ENCODE data around the gene SLC43A3. TPM values are rescaled to one million over a fixed set of nuclear protein-coding genes. Genes with fewer than 3 reads are reported as not detected.

Gene SLC43A3
- total RNA-seq, 4 donors from 2014 or later = 26.6 to 90.4 (median 77.0) TPM

- H3K27ac ChIP-seq (replicated peaks in 1 of 4) = no peak overlapping the region
- no peaks in the 10 kb centered on the region for H3K27me3 ChIP-seq
- H3K36me3 ChIP-seq = no peaks in the 10 kb centered on the region
- H3K4me3 ChIP-seq = no peak overlapping the region
- H3K9me3 ChIP-seq = no peaks in the 10 kb centered on the region
- no peak for DNase-seq (ENCODE audit: extremely low spot score)
- no peaks in the 10 kb centered on the region for H3K4me1 ChIP-seq
- 92% methylated on average over 4 of the region's 4 CpGs for WGBS
- intact Hi-C loops (cut with DNase I) = no loop called here
- TF ChIP-seq POLR2AphosphoS5 (IDR thresholded peaks at IDR 0.05) (no peak), POLR2A (IDR thresholded peaks at IDR 0.05; ENCODE audit: low read depth) (no peak), CTCF (IDR thresholded peaks at IDR 0.05) (no peak)
Observed at GRCh38 chr11:57399972-57400578, 26.8 kb downstream of the SLC43A3 start.

- TF ChIP-seq EP300 (IDR thresholded peaks at IDR 0.05) (no peak), POLR2A (IDR thresholded peaks at IDR 0.05; ENCODE audit: low read depth) (no peak), CTCF (IDR thresholded peaks at IDR 0.05) (no peak)
- Histone ChIP-seq H3K36me3 (no peaks in the 10 kb centered on the region), H3K4me3 (no peak overlapping the region), H3K27ac (replicated peaks in 1 of 4) (no peak overlapping the region), H3K4me1 (no peaks in the 10 kb centered on the region), H3K9me3 (no peaks in the 10 kb centered on the region), H3K27me3 (no peaks in the 10 kb centered on the region)
- WGBS = 81% methylated on average over 5 of the region's 5 CpGs
- intact Hi-C loops (cut with DNase I) = no loop called here
- DNase-seq (ENCODE audit: extremely low spot score) = no peak
Observed at GRCh38 chr11:57399221-57399620, 27.7 kb downstream of the SLC43A3 start.

- WGBS = 83% methylated on average over 4 of the region's 4 CpGs
- no peak for TF ChIP-seq POLR2AphosphoS5 (IDR thresholded peaks at IDR 0.05)
- TF ChIP-seq POLR2A (IDR thresholded peaks at IDR 0.05; ENCODE audit: low read depth) = no peak
- TF ChIP-seq CTCF (IDR thresholded peaks at IDR 0.05) = no peak
- TF ChIP-seq EP300 (IDR thresholded peaks at IDR 0.05) = no peak
- Histone ChIP-seq H3K27ac (replicated peaks in 1 of 4) (no peak overlapping the region), H3K9me3 (no peaks in the 10 kb centered on the region), H3K36me3 (no peaks in the 10 kb centered on the region), H3K4me1 (no peaks in the 10 kb centered on the region), H3K4me3 (no peak overlapping the region), H3K27me3 (no peaks in the 10 kb centered on the region)
- intact Hi-C loops (cut with DNase I) = no loop called here
- DNase-seq (ENCODE audit: extremely low spot score) = no peak
Observed at GRCh38 chr11:57397394-57397990, 29.4 kb downstream of the SLC43A3 start.

DNA sequence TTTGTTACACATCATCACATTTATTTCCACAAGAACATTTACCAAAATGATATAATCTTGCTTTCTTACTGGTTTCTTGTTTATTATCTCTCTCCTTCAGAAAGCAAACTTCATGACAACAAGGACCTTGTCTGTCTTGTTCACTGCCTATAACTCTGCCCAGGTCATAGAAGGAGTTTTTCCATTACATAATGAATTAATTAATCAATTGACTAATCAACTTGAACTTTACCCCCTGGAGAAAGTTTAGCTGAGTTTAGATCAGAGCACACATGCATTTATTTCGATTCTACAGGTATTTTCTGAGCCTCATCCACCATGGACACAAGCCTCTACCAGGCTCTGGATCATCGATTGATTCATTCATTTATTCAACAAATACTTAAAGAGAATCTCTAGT, 30.2 kb downstream of the SLC43A3 start:
- Histone ChIP-seq H3K9me3 (no peaks in the 10 kb centered on the region), H3K4me3 (no peak overlapping the region), H3K27me3 (no peaks in the 10 kb centered on the region), H3K27ac (replicated peaks in 1 of 4) (no peak overlapping the region), H3K4me1 (no peaks in the 10 kb centered on the region), H3K36me3 (no peaks in the 10 kb centered on the region)
- intact Hi-C loops (cut with DNase I) = no loop called here
- TF ChIP-seq EP300 (IDR thresholded peaks at IDR 0.05) = no peak
- TF ChIP-seq POLR2AphosphoS5 (IDR thresholded peaks at IDR 0.05) = no peak
- no peak for TF ChIP-seq CTCF (IDR thresholded peaks at IDR 0.05)
- no peak for TF ChIP-seq POLR2A (IDR thresholded peaks at IDR 0.05; ENCODE audit: low read depth)
- no peak for DNase-seq (ENCODE audit: extremely low spot score)
- WGBS = 72% methylated on average over 2 of the region's 2 CpGs
